Upper lobe of right lung (tissue), 1 donor: Measurements from ENCODE around the gene HAT1. TPM values are rescaled to one million over a fixed set of nuclear protein-coding genes. Genes with fewer than 3 reads are reported as not detected.
A peak's percentile ranks its signal among the peaks of the same experiment; 100 is the strongest.

Experiments
- ATAC-seq: fragments of 200-7000 bp; cut with Tn5 transposase; one replicate; pipeline ENCODE4 v1.9.1; 2020; ENCODE audit warnings: mild to moderate bottlenecking, moderate library complexity
- DNase-seq: peaks from one replicate; pipeline ENCODE4 v3.0.0-alpha.2; 2020
- H3K27ac ChIP-seq: fragments of 200-600 bp; one replicate; pipeline ENCODE4 v1.8.0; 2022
- H3K27me3 ChIP-seq: fragments of 200-600 bp; one replicate; pipeline ENCODE4 v1.8.0; 2022; ENCODE audit warnings: mild to moderate bottlenecking
- H3K36me3 ChIP-seq: fragments of 200-600 bp; one replicate; pipeline ENCODE4 v1.8.0; 2022
- H3K4me1 ChIP-seq: fragments of 200-600 bp; one replicate; pipeline ENCODE4 v1.8.0; 2022
- H3K4me3 ChIP-seq: fragments of 200-600 bp; one replicate; pipeline ENCODE4 v1.8.0; 2022; ENCODE audit warnings: mild to moderate bottlenecking
- H3K9me3 ChIP-seq: fragments of 200-600 bp; one replicate; pipeline ENCODE4 v1.8.0; 2022
- CTCF ChIP-seq: fragments of 200-600 bp; IDR thresholded peaks from one replicate; pipeline ENCODE4 v1.8.0; 2022; ENCODE audit warnings: antibody characterized with exemption
- intact Hi-C: fragments of 100-400 bp; cut with DNase I; formaldehyde crosslinking; loops from one replicate; pipeline ENCODE4 v1.11.0; 2022
- long read RNA-seq: library from polyadenylated mRNA; unstranded; transcript quantifications from one replicate; pipeline ENCODE4 v2.0.0, GENCODE V29; 2021
- total RNA-seq: library from RNA; stranded (reverse); fragmentation: NEBNext Ultra II Directional; extraction: Animal tissue kit (Norgen Biotek cat#: 25700); gene quantifications from one replicate; pipeline ENCODE4 v1.2.1, GENCODE V29; 2021
- donor health status: DM: no; HTN: yes; CAD: no; lungs with severe emphysema.

Gene HAT1
- 24.8 TPM for total RNA-seq
- long read RNA-seq, transcript HAT1-201 (11 exons, 1,626 nt), result major isoform, 44 of 51 reads
- long read RNA-seq, partial matches to known transcripts, result 2 of 51 reads
- long read RNA-seq, other reads (novel, unspliced or antisense), result 5 of 51 reads

DNA sequence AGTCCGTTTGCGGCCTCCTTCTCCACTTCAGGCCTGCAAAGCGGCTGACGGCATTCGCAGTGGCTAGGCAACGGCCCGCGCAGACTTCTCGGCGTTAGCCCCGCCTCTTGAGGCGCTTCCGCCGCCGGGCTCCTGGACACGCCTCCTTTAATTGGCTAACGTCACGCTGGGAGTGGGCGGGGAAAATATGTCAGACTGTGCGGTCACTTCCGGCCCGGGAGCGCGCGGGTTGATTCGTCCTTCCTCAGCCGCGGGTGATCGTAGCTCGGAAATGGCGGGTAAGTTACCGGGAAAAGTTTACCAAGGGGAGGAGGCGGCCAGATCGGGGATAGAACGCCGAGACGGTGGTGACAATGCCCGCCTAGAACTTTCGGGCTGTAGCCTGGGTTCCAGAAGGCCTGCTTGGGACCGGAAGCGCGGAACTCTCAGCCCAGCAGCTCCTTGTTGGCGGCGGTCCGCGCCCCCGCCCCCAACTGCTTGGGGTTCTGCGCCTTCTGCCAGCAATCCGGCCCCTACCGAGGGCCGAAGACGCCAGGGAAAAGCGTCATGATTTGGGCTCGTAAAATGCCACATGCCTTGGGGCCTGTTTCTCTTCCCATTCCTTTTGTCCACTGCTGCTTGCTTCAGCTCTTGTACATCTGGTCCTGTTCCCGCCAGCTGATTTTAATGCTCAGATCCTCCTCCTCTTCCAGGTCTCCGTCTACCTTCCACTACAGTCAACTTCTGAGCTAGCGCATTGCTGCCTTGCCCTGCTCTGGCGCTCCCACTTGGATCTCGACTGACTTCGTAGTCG lies at the start of gene HAT1:
Gene HAT1 (plus strand): TSS at position 232 of the 793 bp plus-strand sequence. CDS start 40 bp downstream, at position 272.
- TF ChIP-seq CTCF, result no peak
- intact Hi-C loops, result no loop called here

DNA sequence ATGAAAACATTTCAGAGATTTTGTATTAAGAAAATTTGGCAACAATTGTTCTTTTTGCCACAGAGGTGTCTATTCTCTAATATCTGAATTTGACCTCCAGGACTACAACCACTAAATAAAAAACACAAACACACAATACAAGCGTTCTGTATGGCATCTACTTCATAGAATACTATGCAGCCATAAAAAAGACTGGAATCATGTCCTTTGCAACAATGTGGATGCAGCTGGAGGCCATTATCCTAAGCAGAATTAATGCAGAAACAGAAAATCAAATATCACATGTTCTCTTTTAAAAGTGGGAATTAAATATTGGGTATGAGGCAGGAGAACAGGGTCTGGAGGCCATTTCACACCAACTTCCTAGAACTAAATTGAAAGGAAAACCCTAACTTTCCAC lies 47.7 kb upstream of the HAT1 start:
- Histone ChIP-seq H3K4me3 (no peak overlapping the region), H3K4me1 (peaks cover 4% of the 10 kb centered on the region), H3K36me3 (no peaks in the 10 kb centered on the region), H3K27me3 (no peaks in the 10 kb centered on the region), H3K27ac (no peak overlapping the region), H3K9me3 (no peaks in the 10 kb centered on the region)
- intact Hi-C loops, result no loop called here
- TF ChIP-seq CTCF, result no peak
- no peak for ATAC-seq
- no peak for DNase-seq

More for the DNA sequence above, at the start of gene HAT1:
- H3K27me3 ChIP-seq, result no peaks in the 10 kb centered on the region
- peaks cover 18% of the 10 kb centered on the region for H3K36me3 ChIP-seq
- H3K4me1 ChIP-seq, result peaks cover 27% of the 10 kb centered on the region
- peak; percentile 98 for DNase-seq
- ATAC-seq, result peak; percentile 100
- H3K9me3 ChIP-seq, result no peaks in the 10 kb centered on the region
- H3K27ac ChIP-seq, result peak within 1 kb of the TSS; percentile 96
- H3K4me3 ChIP-seq, result peak within 1 kb of the TSS; percentile 99

GRCh38 chr2:171874963-171875362 lies 47.3 kb upstream of the HAT1 start:
- no peaks in the 10 kb centered on the region for H3K36me3 ChIP-seq
- no peak overlapping the region for H3K4me3 ChIP-seq
- intact Hi-C loops, result no loop called here
- H3K4me1 ChIP-seq, result peaks cover 4% of the 10 kb centered on the region
- ATAC-seq, result no peak
- H3K9me3 ChIP-seq, result no peaks in the 10 kb centered on the region
- H3K27me3 ChIP-seq, result no peaks in the 10 kb centered on the region
- TF ChIP-seq CTCF, result no peak
- H3K27ac ChIP-seq, result no peak overlapping the region
- DNase-seq, result no peak

DNA sequence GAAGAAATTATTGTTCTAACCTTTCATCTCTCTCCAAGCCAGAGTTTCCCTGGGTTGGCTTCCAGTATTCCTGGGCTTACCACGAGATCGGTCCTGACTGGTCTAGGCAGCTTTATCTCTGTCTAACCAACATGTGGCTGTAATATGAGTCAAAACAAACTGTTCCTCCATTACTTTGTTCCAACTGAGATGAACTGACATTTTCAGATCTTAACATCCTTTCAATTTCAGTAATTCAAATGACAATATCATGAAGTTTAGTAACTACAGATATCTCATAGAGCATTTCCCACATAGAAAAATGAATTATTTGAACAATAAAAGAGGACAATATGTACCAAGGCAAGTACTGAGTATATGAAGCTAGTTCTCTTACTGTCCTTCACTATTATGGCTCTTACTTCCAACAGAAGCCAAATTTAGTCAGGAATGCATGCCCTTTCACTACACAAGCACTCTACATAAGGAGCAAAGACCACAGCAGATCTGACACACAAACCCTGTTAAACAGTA lies 43.7 kb upstream of the HAT1 start:
- no peak for TF ChIP-seq CTCF
- no peak for ATAC-seq
- H3K9me3 ChIP-seq, result no peaks in the 10 kb centered on the region
- H3K36me3 ChIP-seq, result no peaks in the 10 kb centered on the region
- H3K4me1 ChIP-seq, result peaks cover 4% of the 10 kb centered on the region
- H3K27me3 ChIP-seq, result no peaks in the 10 kb centered on the region
- no peak for DNase-seq
- intact Hi-C loops, result no loop called here
- H3K27ac ChIP-seq, result peak overlapping the region; percentile 21
- H3K4me3 ChIP-seq, result no peak overlapping the region

DNA sequence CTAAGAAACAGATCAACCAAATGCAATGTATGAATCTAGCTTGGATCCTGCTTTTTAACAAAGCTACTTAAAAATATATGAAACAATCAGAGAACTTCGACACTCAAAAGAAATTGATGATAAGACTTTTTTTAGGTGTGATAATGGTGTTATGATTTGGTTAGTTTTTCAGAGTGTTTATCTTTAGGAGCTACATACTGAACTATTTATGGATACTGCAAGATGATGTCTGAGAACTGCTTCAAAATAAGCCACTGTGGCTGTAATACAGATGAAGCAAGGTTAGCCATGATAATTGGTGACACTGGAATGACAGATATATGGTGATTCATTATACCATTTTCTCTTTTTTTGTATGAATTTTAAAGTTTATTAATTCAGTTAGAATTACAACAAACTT lies 42.4 kb upstream of the HAT1 start:
- DNase-seq (no peak), ATAC-seq (no peak)
- Histone ChIP-seq H3K4me1 (peaks cover 4% of the 10 kb centered on the region), H3K4me3 (no peak overlapping the region), H3K9me3 (no peaks in the 10 kb centered on the region), H3K27ac (no peak overlapping the region), H3K27me3 (no peaks in the 10 kb centered on the region), H3K36me3 (no peaks in the 10 kb centered on the region)
- intact Hi-C loops, result no loop called here
- TF ChIP-seq CTCF, result no peak
